ENCODE results near the gene OR1S2. TPM values are rescaled to one million over a fixed set of nuclear protein-coding genes. Genes with fewer than 3 reads are reported as not detected.

Gene OR1S2
- total RNA-seq, 2 experiments from 2014 or later = not detected

DNA sequence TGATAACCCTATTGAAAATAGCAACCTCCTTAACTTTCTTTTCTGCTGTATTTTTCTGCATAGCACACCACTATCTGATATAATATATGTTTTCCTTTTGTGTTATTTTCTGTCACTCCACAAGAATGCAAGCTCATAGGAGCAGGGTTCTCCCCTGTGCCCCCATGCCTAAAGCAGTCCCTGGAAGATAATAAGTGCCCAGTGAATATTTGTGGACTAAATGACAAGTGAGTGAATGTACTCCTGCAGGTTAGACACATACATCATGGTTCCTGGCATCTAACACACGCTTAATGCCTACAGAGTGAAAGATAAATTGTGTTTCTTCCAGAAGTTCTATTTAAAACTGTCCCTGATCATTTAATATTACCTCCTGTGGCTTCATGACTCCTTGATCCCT is 39.0 kb downstream of the OR1S2 start:
- H3K27ac ChIP-seq (ENCODE audit: low read depth in 1 of 2, low read length in 2 of 2) = no peak overlapping the region
- Mint-ChIP-seq H3K4me3 (no peak overlapping the region), H3K36me3 (ENCODE audit: low read depth) (no peaks in the 10 kb centered on the region)

GRCh38 chr11:58164389-58164788 is 39.6 kb downstream of the OR1S2 start:
- H3K27me3 ChIP-seq (ENCODE audit: control insufficient read depth in 1 of 2, insufficient read depth in 2 of 2, low read length in 2 of 2) = no peaks in the 10 kb centered on the region
- H3K36me3 ChIP-seq (ENCODE audit: insufficient read depth, low read length) = no peaks in the 10 kb centered on the region
- Mint-ChIP-seq H3K27me3 (peaks cover 13% of the 10 kb centered on the region), H3K4me1 (ENCODE audit: low read depth) (no peaks in the 10 kb centered on the region), H3K36me3 (ENCODE audit: low read depth) (no peaks in the 10 kb centered on the region), H3K27ac (no peak overlapping the region), H3K9me3 (no peaks in the 10 kb centered on the region), H3K4me3 (no peak overlapping the region)
- no peak overlapping the region for H3K4me3 ChIP-seq (ENCODE audit: low read length)
- TF ChIP-seq, protein P1, sequence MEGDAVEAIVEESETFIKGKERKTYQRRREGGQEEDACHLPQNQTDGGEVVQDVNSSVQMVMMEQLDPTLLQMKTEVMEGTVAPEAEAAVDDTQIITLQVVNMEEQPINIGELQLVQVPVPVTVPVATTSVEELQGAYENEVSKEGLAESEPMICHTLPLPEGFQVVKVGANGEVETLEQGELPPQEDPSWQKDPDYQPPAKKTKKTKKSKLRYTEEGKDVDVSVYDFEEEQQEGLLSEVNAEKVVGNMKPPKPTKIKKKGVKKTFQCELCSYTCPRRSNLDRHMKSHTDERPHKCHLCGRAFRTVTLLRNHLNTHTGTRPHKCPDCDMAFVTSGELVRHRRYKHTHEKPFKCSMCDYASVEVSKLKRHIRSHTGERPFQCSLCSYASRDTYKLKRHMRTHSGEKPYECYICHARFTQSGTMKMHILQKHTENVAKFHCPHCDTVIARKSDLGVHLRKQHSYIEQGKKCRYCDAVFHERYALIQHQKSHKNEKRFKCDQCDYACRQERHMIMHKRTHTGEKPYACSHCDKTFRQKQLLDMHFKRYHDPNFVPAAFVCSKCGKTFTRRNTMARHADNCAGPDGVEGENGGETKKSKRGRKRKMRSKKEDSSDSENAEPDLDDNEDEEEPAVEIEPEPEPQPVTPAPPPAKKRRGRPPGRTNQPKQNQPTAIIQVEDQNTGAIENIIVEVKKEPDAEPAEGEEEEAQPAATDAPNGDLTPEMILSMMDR (IDR thresholded peaks at IDR 0.05) = no peak
- CTCF ChIA-PET = no interaction called here
- no peak overlapping the region for H3K27ac ChIP-seq (ENCODE audit: low read depth in 1 of 2, low read length in 2 of 2)
- ATAC-seq (ENCODE audit: poor library complexity) = no peak
- POLR2A ChIA-PET = no interaction called here
- no peaks in the 10 kb centered on the region for H3K9me3 ChIP-seq (ENCODE audit: control insufficient read depth in 1 of 2, insufficient read depth in 1 of 2, low read length in 2 of 2)
- DNase-seq = no peak
- intact Hi-C loops (cut with DNase I, micrococcal nuclease) = no loop called here
- H3K4me1 ChIP-seq (ENCODE audit: insufficient read depth, low read length) = no peaks in the 10 kb centered on the region

More for the DNA sequence above, 39.0 kb downstream of the OR1S2 start:
- Mint-ChIP-seq H3K27ac (no peak overlapping the region), H3K9me3 (no peaks in the 10 kb centered on the region), H3K27me3 (peaks cover 13% of the 10 kb centered on the region), H3K4me1 (ENCODE audit: low read depth) (no peaks in the 10 kb centered on the region)
- Histone ChIP-seq H3K36me3 (ENCODE audit: insufficient read depth, low read length) (no peaks in the 10 kb centered on the region), H3K9me3 (ENCODE audit: control insufficient read depth in 1 of 2, insufficient read depth in 1 of 2, low read length in 2 of 2) (no peaks in the 10 kb centered on the region), H3K4me1 (ENCODE audit: insufficient read depth, low read length) (no peaks in the 10 kb centered on the region), H3K27me3 (ENCODE audit: control insufficient read depth in 1 of 2, insufficient read depth in 2 of 2, low read length in 2 of 2) (no peaks in the 10 kb centered on the region), H3K4me3 (ENCODE audit: low read length) (no peak overlapping the region)
- TF ChIP-seq, protein P1 (IDR thresholded peaks at IDR 0.05) = no peak
- intact Hi-C loops (cut with DNase I, micrococcal nuclease) = no loop called here
- POLR2A ChIA-PET = no interaction called here
- CTCF ChIA-PET = no interaction called here
- no peak for ATAC-seq (ENCODE audit: poor library complexity)
- no peak for DNase-seq

Other genes starting within 250 kb of the OR1S2 start
- gene OR9Q1, start 180.3 kb downstream of the OR1S2 start, total RNA-seq = not detected
- gene OR6Q1, start 173.2 kb downstream of the OR1S2 start, total RNA-seq = not detected
- not detected for gene OR9I1, start 78.6 kb downstream of the OR1S2 start, total RNA-seq
- not detected for gene OR9Q2, start 15.1 kb downstream of the OR1S2 start, total RNA-seq
- gene OR1S1, start 8.6 kb upstream of the OR1S2 start, total RNA-seq = not detected
- gene OR10Q1, start 24.8 kb upstream of the OR1S2 start, total RNA-seq = not detected
- gene OR10W1, start 64.1 kb upstream of the OR1S2 start, total RNA-seq = not detected
- gene OR5B17, start 154.9 kb upstream of the OR1S2 start, total RNA-seq = not detected
- gene OR5B3, start 202.7 kb upstream of the OR1S2 start, total RNA-seq = not detected
- not detected for gene OR5B2, start 224.0 kb upstream of the OR1S2 start, total RNA-seq
- gene OR5B12, start 238.1 kb upstream of the OR1S2 start, total RNA-seq = not detected

All from CD4-positive, alpha-beta T cell (primary cell).